ENCODE data around the gene DNAH14. TPM values are rescaled to one million over a fixed set of nuclear protein-coding genes. Genes with fewer than 3 reads are reported as not detected.
A peak's percentile ranks its signal among the peaks of the same experiment; 100 is the strongest.

Gene DNAH14
- total and polyA plus RNA-seq, 2 donors (not counting 3 experiments of a cell fraction or from before 2014, with no cell fraction given) = 1.5 to 7.1 TPM

- TF ChIP-seq EZH2 (IDR thresholded peaks at IDR 0.05; ENCODE audit: borderline replicate concordance, low read depth, low read length, severe bottlenecking) = no peak
- no peak for TF ChIP-seq FOS (IDR thresholded peaks at IDR 0.05; ENCODE audit: borderline replicate concordance, insufficient read depth, low read length)
- no peak for TF ChIP-seq CTCF (IDR thresholded peaks at IDR 0.05; ENCODE audit: extremely low read depth in 1 of 2, insufficient read depth in 1 of 2, low read depth in 1 of 2, low read length in 2 of 2)
- dilution Hi-C loops (cut with MboI; ENCODE audit: extremely low pct_ligation_motif_present, low sequenced_read_pairs) = no loop called here
- H4K20me1 ChIP-seq (replicated peaks; ENCODE audit: control insufficient read depth, extremely low read depth, insufficient read depth, low read length) = no peaks in the 10 kb centered on the region
- H3K27me3 ChIP-seq (ENCODE audit: control insufficient read depth in 2 of 2, insufficient read depth in 2 of 2, low read length in 2 of 2) = peaks cover 0 to 4% of the 10 kb centered on the region in 2 experiments
- DNase-seq (ENCODE audit: low read depth, low spot score) = no peak
- no peaks in the 10 kb centered on the region for H3K36me3 ChIP-seq (ENCODE audit: control insufficient read depth in 2 of 2, extremely low read depth in 1 of 2, insufficient read depth in 2 of 2, low read length in 2 of 2)
- no peak overlapping the region for H3K27ac ChIP-seq (ENCODE audit: insufficient read depth, low read depth, low read length)
- FAIRE-seq = no peak
- no peaks in the 10 kb centered on the region for H3K9me3 ChIP-seq (replicated peaks; ENCODE audit: control insufficient read depth, insufficient read depth, low read length)
- no peak overlapping the region for H3K9ac ChIP-seq (replicated peaks; ENCODE audit: extremely low read depth, insufficient read depth, low read length)
- no peak overlapping the region for H2AFZ ChIP-seq (ENCODE audit: low read depth, low read length)
- no peak overlapping the region for H3K4me2 ChIP-seq (ENCODE audit: insufficient read depth, low read length)
- intact Hi-C loops (cut with micrococcal nuclease) = loop anchor here (5.0 to 10.0 kb wide), 3 partner anchors 69 to 804 kb away; no protein-coding TSS in a partner anchor
- H3K9me1 ChIP-seq (replicated peaks; ENCODE audit: control insufficient read depth, extremely low read depth, insufficient read depth, low read length) = no peaks in the 10 kb centered on the region
- no peaks in the 10 kb centered on the region for H3K4me1 ChIP-seq (ENCODE audit: control insufficient read depth, extremely low read depth, insufficient read depth, low read length)
- ChIA-PET POLR2A (no interaction called here), CTCF (no interaction called here)
- no peak overlapping the region for H3K4me3 ChIP-seq (replicated peaks in 1 of 3; ENCODE audit: insufficient read depth in 1 of 3, low read depth in 1 of 3, low read length in 3 of 3)
- BruUV-seq (replicated peaks) = no TSS peak
- no peaks in the 10 kb centered on the region for H3K79me2 ChIP-seq (ENCODE audit: control insufficient read depth, insufficient read depth, low read length)
These were observed 8.1 kb upstream of the DNAH14 start for GRCh38 chr1:224921354-224921753.

- peak; percentile 24 for DNase-seq (ENCODE audit: low read depth, low spot score)
- Histone ChIP-seq H3K27ac (ENCODE audit: insufficient read depth, low read depth, low read length) (no peak overlapping the region), H2AFZ (ENCODE audit: low read depth, low read length) (no peak overlapping the region), H3K4me1 (ENCODE audit: control insufficient read depth, extremely low read depth, insufficient read depth, low read length) (no peaks in the 10 kb centered on the region), H3K4me3 (replicated peaks in 1 of 3; ENCODE audit: insufficient read depth in 1 of 3, low read depth in 1 of 3, low read length in 3 of 3) (no peak overlapping the region), H3K4me2 (ENCODE audit: insufficient read depth, low read length) (no peak overlapping the region), H3K36me3 (ENCODE audit: control insufficient read depth in 2 of 2, extremely low read depth in 1 of 2, insufficient read depth in 2 of 2, low read length in 2 of 2) (no peaks in the 10 kb centered on the region), H3K9ac (replicated peaks; ENCODE audit: extremely low read depth, insufficient read depth, low read length) (no peak overlapping the region), H3K27me3 (ENCODE audit: control insufficient read depth in 2 of 2, insufficient read depth in 2 of 2, low read length in 2 of 2) (peaks cover 0 to 4% of the 10 kb centered on the region in 2 experiments), H3K9me3 (replicated peaks; ENCODE audit: control insufficient read depth, insufficient read depth, low read length) (no peaks in the 10 kb centered on the region), H3K9me1 (replicated peaks; ENCODE audit: control insufficient read depth, extremely low read depth, insufficient read depth, low read length) (no peaks in the 10 kb centered on the region), H4K20me1 (replicated peaks; ENCODE audit: control insufficient read depth, extremely low read depth, insufficient read depth, low read length) (no peaks in the 10 kb centered on the region), H3K79me2 (ENCODE audit: control insufficient read depth, insufficient read depth, low read length) (no peaks in the 10 kb centered on the region)
- intact Hi-C loops (cut with micrococcal nuclease) = loop anchor here (1.0 to 10.0 kb wide), 4 partner anchors 70 to 805 kb away; no protein-coding TSS in a partner anchor
- dilution Hi-C loops (cut with MboI; ENCODE audit: extremely low pct_ligation_motif_present, low sequenced_read_pairs) = no loop called here
- ChIA-PET POLR2A (no interaction called here), CTCF (interaction anchor here (0.5 to 1.4 kb wide), 91 partner anchors 9 to 1833 kb away, joined by 3 to 48 read pairs (median 4); no protein-coding TSS in a partner anchor)
- TF ChIP-seq CTCF (IDR thresholded peaks at IDR 0.05; ENCODE audit: extremely low read depth in 1 of 2, insufficient read depth in 1 of 2, low read depth in 1 of 2, low read length in 2 of 2) = peak; percentile 44 to 45
- no peak for TF ChIP-seq GATA2 (IDR thresholded peaks at IDR 0.05; ENCODE audit: insufficient read depth, insufficient read length, low read depth, low read length)
- no TSS peak for BruUV-seq (replicated peaks)
- FAIRE-seq = peak; percentile 47
These were observed 6.9 kb upstream of the DNAH14 start for GRCh38 chr1:224922404-224923164.

All from endothelial cell of umbilical vein (primary cell).